ENCODE data around the gene GPR37.

The GPR37 gene

GRCh38 chr7:124761164-124761715 is 4.4 kb downstream of the GPR37 start:
- Histone ChIP-seq H3K27ac (ENCODE audit: low read depth, low read length) (no peak overlapping the region), H3K36me3 (ENCODE audit: insufficient read depth, low read length) (no peaks in the 10 kb centered on the region), H3K27me3 (ENCODE audit: control insufficient read depth in 1 of 2, insufficient read depth in 2 of 2, low read length in 2 of 2) (peaks cover 16 to 23% of the 10 kb centered on the region in 2 donors), H3K4me1 (ENCODE audit: insufficient read depth, low read length) (peaks cover 10% of the 10 kb centered on the region), H3K9me3 (ENCODE audit: low read length) (peaks cover 9% of the 10 kb centered on the region), H3K4me3 (ENCODE audit: low read depth in 1 of 2, low read length in 2 of 2) (no peak overlapping the region), H3K9ac (ENCODE audit: low read length) (no peak overlapping the region)

GRCh38 chr7:124758327-124758726 is 7.3 kb downstream of the GPR37 start:
- no peaks in the 10 kb centered on the region for H3K27me3 ChIP-seq (ENCODE audit: control insufficient read depth in 1 of 2, insufficient read depth in 2 of 2, low read length in 2 of 2)
- no peaks in the 10 kb centered on the region for H3K9me3 ChIP-seq (ENCODE audit: low read length)
- H3K4me3 ChIP-seq (ENCODE audit: low read depth in 1 of 2, low read length in 2 of 2) = no peak overlapping the region
- H3K4me1 ChIP-seq (ENCODE audit: insufficient read depth, low read length) = peaks cover 4% of the 10 kb centered on the region
- no peaks in the 10 kb centered on the region for H3K36me3 ChIP-seq (ENCODE audit: insufficient read depth, low read length)
- H3K27ac ChIP-seq (ENCODE audit: low read depth, low read length) = no peak overlapping the region
- no peak overlapping the region for H3K9ac ChIP-seq (ENCODE audit: low read length)

GRCh38 chr7:124754576-124755268 is 10.9 kb downstream of the GPR37 start:
- Histone ChIP-seq H3K9me3 (ENCODE audit: low read length) (no peaks in the 10 kb centered on the region), H3K4me1 (ENCODE audit: insufficient read depth, low read length) (no peaks in the 10 kb centered on the region), H3K9ac (ENCODE audit: low read length) (no peak overlapping the region), H3K4me3 (ENCODE audit: low read depth in 1 of 2, low read length in 2 of 2) (no peak overlapping the region), H3K27me3 (ENCODE audit: control insufficient read depth in 1 of 2, insufficient read depth in 2 of 2, low read length in 2 of 2) (no peaks in the 10 kb centered on the region), H3K27ac (ENCODE audit: low read depth, low read length) (no peak overlapping the region), H3K36me3 (ENCODE audit: insufficient read depth, low read length) (no peaks in the 10 kb centered on the region)

- Histone ChIP-seq H3K9me3 (ENCODE audit: low read length) (no peaks in the 10 kb centered on the region), H3K27me3 (ENCODE audit: control insufficient read depth in 1 of 2, insufficient read depth in 2 of 2, low read length in 2 of 2) (no peaks in the 10 kb centered on the region), H3K4me1 (ENCODE audit: insufficient read depth, low read length) (no peaks in the 10 kb centered on the region), H3K36me3 (ENCODE audit: insufficient read depth, low read length) (no peaks in the 10 kb centered on the region), H3K27ac (ENCODE audit: low read depth, low read length) (no peak overlapping the region), H3K4me3 (ENCODE audit: low read depth in 1 of 2, low read length in 2 of 2) (no peak overlapping the region), H3K9ac (ENCODE audit: low read length) (no peak overlapping the region)
Observed at GRCh38 chr7:124752310-124752709, 13.3 kb downstream of the GPR37 start.

- Histone ChIP-seq H3K4me3 (ENCODE audit: low read depth in 1 of 2, low read length in 2 of 2) (no peak overlapping the region), H3K36me3 (ENCODE audit: insufficient read depth, low read length) (no peaks in the 10 kb centered on the region), H3K27me3 (ENCODE audit: control insufficient read depth in 1 of 2, insufficient read depth in 2 of 2, low read length in 2 of 2) (no peaks in the 10 kb centered on the region), H3K9me3 (ENCODE audit: low read length) (no peaks in the 10 kb centered on the region), H3K9ac (ENCODE audit: low read length) (no peak overlapping the region), H3K27ac (ENCODE audit: low read depth, low read length) (no peak overlapping the region), H3K4me1 (ENCODE audit: insufficient read depth, low read length) (no peaks in the 10 kb centered on the region)
Observed at GRCh38 chr7:124751027-124751426, 14.6 kb downstream of the GPR37 start.

- Histone ChIP-seq H3K36me3 (ENCODE audit: insufficient read depth, low read length) (no peaks in the 10 kb centered on the region), H3K4me3 (ENCODE audit: low read depth in 1 of 2, low read length in 2 of 2) (no peak overlapping the region), H3K9me3 (ENCODE audit: low read length) (no peaks in the 10 kb centered on the region), H3K9ac (ENCODE audit: low read length) (no peak overlapping the region), H3K27me3 (ENCODE audit: control insufficient read depth in 1 of 2, insufficient read depth in 2 of 2, low read length in 2 of 2) (no peaks in the 10 kb centered on the region), H3K27ac (ENCODE audit: low read depth, low read length) (no peak overlapping the region), H3K4me1 (ENCODE audit: insufficient read depth, low read length) (no peaks in the 10 kb centered on the region)
Observed at GRCh38 chr7:124747072-124747471, 18.5 kb downstream of the GPR37 start.

GRCh38 chr7:124738639-124739038 is 27.0 kb downstream of the GPR37 start:
- H3K9me3 ChIP-seq (ENCODE audit: low read length) = no peaks in the 10 kb centered on the region
- no peak overlapping the region for H3K4me3 ChIP-seq (ENCODE audit: low read depth in 1 of 2, low read length in 2 of 2)
- no peak overlapping the region for H3K27ac ChIP-seq (ENCODE audit: low read depth, low read length)
- H3K27me3 ChIP-seq (ENCODE audit: control insufficient read depth in 1 of 2, insufficient read depth in 2 of 2, low read length in 2 of 2) = no peaks in the 10 kb centered on the region
- no peaks in the 10 kb centered on the region for H3K4me1 ChIP-seq (ENCODE audit: insufficient read depth, low read length)
- H3K36me3 ChIP-seq (ENCODE audit: insufficient read depth, low read length) = no peaks in the 10 kb centered on the region
- no peak overlapping the region for H3K9ac ChIP-seq (ENCODE audit: low read length)

- no peaks in the 10 kb centered on the region for H3K9me3 ChIP-seq (ENCODE audit: low read length)
- H3K4me1 ChIP-seq (ENCODE audit: insufficient read depth, low read length) = no peaks in the 10 kb centered on the region
- H3K27ac ChIP-seq (ENCODE audit: low read depth, low read length) = no peak overlapping the region
- H3K36me3 ChIP-seq (ENCODE audit: insufficient read depth, low read length) = no peaks in the 10 kb centered on the region
- no peak overlapping the region for H3K9ac ChIP-seq (ENCODE audit: low read length)
- no peak overlapping the region for H3K4me3 ChIP-seq (ENCODE audit: low read depth in 1 of 2, low read length in 2 of 2)
- H3K27me3 ChIP-seq (ENCODE audit: control insufficient read depth in 1 of 2, insufficient read depth in 2 of 2, low read length in 2 of 2) = no peaks in the 10 kb centered on the region
Observed at GRCh38 chr7:124737760-124738300, 27.8 kb downstream of the GPR37 start.

GRCh38 chr7:124728610-124729009 is 37.0 kb downstream of the GPR37 start:
- no peaks in the 10 kb centered on the region for H3K36me3 ChIP-seq (ENCODE audit: insufficient read depth, low read length)
- H3K27ac ChIP-seq (ENCODE audit: low read depth, low read length) = no peak overlapping the region
- H3K27me3 ChIP-seq (ENCODE audit: control insufficient read depth in 1 of 2, insufficient read depth in 2 of 2, low read length in 2 of 2) = no peaks in the 10 kb centered on the region

GRCh38 chr7:124724507-124725192 is 40.9 kb downstream of the GPR37 start:
- no peak overlapping the region for H3K9ac ChIP-seq (ENCODE audit: low read length)
- no peaks in the 10 kb centered on the region for H3K36me3 ChIP-seq (ENCODE audit: insufficient read depth, low read length)

More at GRCh38 chr7:124728610-124729009, 37.0 kb downstream of the GPR37 start:
- no peaks in the 10 kb centered on the region for H3K4me1 ChIP-seq (ENCODE audit: insufficient read depth, low read length)
- no peak overlapping the region for H3K4me3 ChIP-seq (ENCODE audit: low read depth in 1 of 2, low read length in 2 of 2)
- H3K9me3 ChIP-seq (ENCODE audit: low read length) = no peaks in the 10 kb centered on the region
- no peak overlapping the region for H3K9ac ChIP-seq (ENCODE audit: low read length)

GRCh38 chr7:124724079-124724478 is 41.5 kb downstream of the GPR37 start:
- H3K9ac ChIP-seq (ENCODE audit: low read length) = no peak overlapping the region

More at GRCh38 chr7:124724507-124725192, 40.9 kb downstream of the GPR37 start:
- Histone ChIP-seq H3K27ac (ENCODE audit: low read depth, low read length) (no peak overlapping the region), H3K4me1 (ENCODE audit: insufficient read depth, low read length) (no peaks in the 10 kb centered on the region), H3K27me3 (ENCODE audit: control insufficient read depth in 1 of 2, insufficient read depth in 2 of 2, low read length in 2 of 2) (no peaks in the 10 kb centered on the region), H3K9me3 (ENCODE audit: low read length) (no peaks in the 10 kb centered on the region), H3K4me3 (ENCODE audit: low read depth in 1 of 2, low read length in 2 of 2) (no peak overlapping the region)

More at GRCh38 chr7:124724079-124724478, 41.5 kb downstream of the GPR37 start:
- Histone ChIP-seq H3K27ac (ENCODE audit: low read depth, low read length) (no peak overlapping the region), H3K36me3 (ENCODE audit: insufficient read depth, low read length) (no peaks in the 10 kb centered on the region), H3K27me3 (ENCODE audit: control insufficient read depth in 1 of 2, insufficient read depth in 2 of 2, low read length in 2 of 2) (no peaks in the 10 kb centered on the region), H3K4me3 (ENCODE audit: low read depth in 1 of 2, low read length in 2 of 2) (no peak overlapping the region), H3K9me3 (ENCODE audit: low read length) (no peaks in the 10 kb centered on the region), H3K4me1 (ENCODE audit: insufficient read depth, low read length) (no peaks in the 10 kb centered on the region)
